ENCODE measurements around the gene TMEM178A. TPM values are rescaled to one million over a fixed set of nuclear protein-coding genes. Genes with fewer than 3 reads are reported as not detected.

The TMEM178A gene
- total RNA-seq, 4 donors from 2014 or later, result 3.0 to 12.9 (median 5.8) TPM

- peaks cover 0 to 5% (median 0%) of the 10 kb centered on the region in 4 donors for H3K4me1 ChIP-seq
- TF ChIP-seq POLR2A (IDR thresholded peaks at IDR 0.05) (no peak), CTCF (IDR thresholded peaks at IDR 0.05) (no peak)
- no peaks in the 10 kb centered on the region for H3K36me3 ChIP-seq
- no peak overlapping the region for H3K4me3 ChIP-seq
- H3K27ac ChIP-seq, result no peak overlapping the region
- H3K27me3 ChIP-seq, result no peaks in the 10 kb centered on the region
- DNase-seq (ENCODE audit: low spot score in 2 of 2), result no peak
- no peaks in the 10 kb centered on the region for H3K9me3 ChIP-seq
- 75 to 77% methylated on average over 3 of the region's 3 CpGs for WGBS, 2 donors
Observed at GRCh38 chr2:39710807-39711206, 45.1 kb downstream of the TMEM178A start.

GRCh38 chr2:39712953-39713352, 47.2 kb downstream of the TMEM178A start:
- DNase-seq (ENCODE audit: low spot score in 2 of 2), result no peak
- peaks cover 0 to 5% (median 0%) of the 10 kb centered on the region in 4 donors for H3K4me1 ChIP-seq
- TF ChIP-seq CTCF (IDR thresholded peaks at IDR 0.05), result no peak
- no peak for TF ChIP-seq POLR2A (IDR thresholded peaks at IDR 0.05)
- TF ChIP-seq EP300 (IDR thresholded peaks at IDR 0.05), result no peak
- H3K27me3 ChIP-seq, result no peaks in the 10 kb centered on the region
- no peak overlapping the region for H3K4me3 ChIP-seq
- no peaks in the 10 kb centered on the region for H3K36me3 ChIP-seq
- H3K9me3 ChIP-seq, result no peaks in the 10 kb centered on the region
- H3K27ac ChIP-seq, result no peak overlapping the region
- 93 to 95% methylated on average over 5 of the region's 5 CpGs for WGBS, 2 donors

GRCh38 chr2:39715095-39715494, 49.4 kb downstream of the TMEM178A start:
- no peak overlapping the region for H3K4me3 ChIP-seq
- no peak for TF ChIP-seq EP300 (IDR thresholded peaks at IDR 0.05)
- no peak for TF ChIP-seq POLR2A (IDR thresholded peaks at IDR 0.05)
- no peak for TF ChIP-seq CTCF (IDR thresholded peaks at IDR 0.05)
- H3K27ac ChIP-seq, result no peak overlapping the region
- H3K36me3 ChIP-seq, result no peaks in the 10 kb centered on the region
- H3K4me1 ChIP-seq, result peaks cover 0 to 5% (median 0%) of the 10 kb centered on the region in 4 donors
- no peak for DNase-seq (ENCODE audit: low spot score in 2 of 2)
- no peaks in the 10 kb centered on the region for H3K9me3 ChIP-seq
- H3K27me3 ChIP-seq, result no peaks in the 10 kb centered on the region

- Histone ChIP-seq H3K27ac (no peak overlapping the region), H3K4me1 (peaks cover 0 to 5% (median 0%) of the 10 kb centered on the region in 4 donors), H3K9me3 (no peaks in the 10 kb centered on the region), H3K36me3 (no peaks in the 10 kb centered on the region), H3K27me3 (no peaks in the 10 kb centered on the region), H3K4me3 (no peak overlapping the region)
- no peak for DNase-seq (ENCODE audit: low spot score in 2 of 2)
- 86 to 94% methylated on average over 3 of the region's 3 CpGs for WGBS, 2 donors
- no peak for TF ChIP-seq POLR2A (IDR thresholded peaks at IDR 0.05)
- TF ChIP-seq CTCF (IDR thresholded peaks at IDR 0.05), result no peak
- TF ChIP-seq EP300 (IDR thresholded peaks at IDR 0.05), result no peak
Observed at GRCh38 chr2:39715822-39716221, 50.1 kb downstream of the TMEM178A start.

GRCh38 chr2:39717067-39717466, 51.4 kb downstream of the TMEM178A start:
- TF ChIP-seq CTCF (IDR thresholded peaks at IDR 0.05), result no peak
- TF ChIP-seq EP300 (IDR thresholded peaks at IDR 0.05), result no peak
- TF ChIP-seq POLR2A (IDR thresholded peaks at IDR 0.05), result no peak
- H3K4me1 ChIP-seq, result peaks cover 0 to 5% (median 0%) of the 10 kb centered on the region in 4 donors
- 96 to 98% methylated on average over 12 of the region's 12 CpGs for WGBS, 2 donors

More at GRCh38 chr2:39717067-39717466, 51.4 kb downstream of the TMEM178A start:
- Histone ChIP-seq H3K27me3 (no peaks in the 10 kb centered on the region), H3K4me3 (no peak overlapping the region), H3K27ac (no peak overlapping the region), H3K36me3 (no peaks in the 10 kb centered on the region), H3K9me3 (no peaks in the 10 kb centered on the region)
- DNase-seq (ENCODE audit: low spot score in 2 of 2), result no peak
